ENCODE measurements around the gene HBP1.

- TF ChIP-seq ZNF70 (CRISPR knock-in tag; IDR thresholded peaks at IDR 0.05) (no peak), TCF4 (CRISPR knock-in tag; IDR thresholded peaks at IDR 0.05; ENCODE audit: borderline replicate concordance) (no peak), RARB (CRISPR knock-in tag; IDR thresholded peaks at IDR 0.05) (no peak)
Measured at GRCh38 chr7:107122486-107122911, 46.3 kb upstream of the HBP1 start.
